Prostate gland (tissue), 2 donors: ENCODE measurements around the gene CDC14A. TPM values are rescaled to one million over a fixed set of nuclear protein-coding genes. Genes with fewer than 3 reads are reported as not detected.

ENCODE experiments used
- DNase-seq: peaks from one replicate; pipeline ENCODE4 v3.0.0-alpha.2; 2019; ENCODE audit warnings: low spot score
- H3K27ac ChIP-seq, 2 donors: fragments of 200-600 bp; sonication (generic); 2 replicates each; pipeline ENCODE4 v1.5.1; 2017 to 2019
- H3K27me3 ChIP-seq: fragments of 200-600 bp; sonication (generic); replicated peaks from 2 replicates; pipeline ENCODE4 v1.5.1; 2019; ENCODE audit not compliant: insufficient read depth
- H3K36me3 ChIP-seq, 2 donors: fragments of 200-600 bp; sonication (generic); 1 replicate in 1 of 2; 2 replicates in 1 of 2; pipeline versions ENCODE4 v1.5.1 to v1.8.1; 2017 to 2019
- H3K4me1 ChIP-seq: fragments of 200-600 bp; sonication (generic); replicated peaks from 2 replicates; pipeline ENCODE4 v1.5.1; 2019
- H3K4me3 ChIP-seq, 2 donors: fragments of 200-600 bp; sonication (generic); 2 replicates each; pipeline ENCODE4 v1.5.1; 2017 to 2019
- H3K9me3 ChIP-seq: fragments of 200-600 bp; sonication (generic); 2 replicates; pipeline ENCODE4 v1.5.1; 2017
- POLR2A ChIP-seq: fragments of 450-650 bp; IDR thresholded peaks from one replicate; pipeline ENCODE4 v1.6.1; 2016; ENCODE audit warnings: antibody characterized with exemption, mild to moderate bottlenecking
- POLR2AphosphoS5 ChIP-seq: sonication (generic); formaldehyde crosslinking; IDR thresholded peaks from one replicate; pipeline ENCODE4 v1.6.1; 2017; ENCODE audit warnings: antibody characterized with exemption
- WGBS: methylation state at CpG from one replicate; pipeline ENCODE4 v1.1.5; 2018; 5-methylcytosine and 5-hydroxymethylcytosine counted together
- intact Hi-C: fragments of 100-400 bp; cut with DNase I; formaldehyde crosslinking; loops from one replicate; pipeline ENCODE4 v1.14.2; 2022
- total RNA-seq, 2 donors: library from RNA; depleted of rRNA; stranded (reverse); fragments of >200 nt; gene quantifications; one replicate each; pipeline ENCODE4 v1.1.0, GENCODE V29; 2016
- TF ChIP-seq, protein P1 (sequence below), 4 experiments: fragments of 200-600 bp in 2 of 4; fragments of 450-650 bp in 2 of 4; sonication (generic) in 2 of 4; IDR thresholded peaks; 1 replicate in 3 of 4; 2 replicates in 1 of 4; pipeline ENCODE4 v1.5.1; 2016 to 2019; ENCODE audit warnings: antibody characterized with exemption in 4 of 4, mild to moderate bottlenecking in 2 of 4, moderate library complexity in 2 of 4

CDC14A gene
- total RNA-seq, 2 donors from 2014 or later: 25.7 to 39.2 TPM

DNA sequence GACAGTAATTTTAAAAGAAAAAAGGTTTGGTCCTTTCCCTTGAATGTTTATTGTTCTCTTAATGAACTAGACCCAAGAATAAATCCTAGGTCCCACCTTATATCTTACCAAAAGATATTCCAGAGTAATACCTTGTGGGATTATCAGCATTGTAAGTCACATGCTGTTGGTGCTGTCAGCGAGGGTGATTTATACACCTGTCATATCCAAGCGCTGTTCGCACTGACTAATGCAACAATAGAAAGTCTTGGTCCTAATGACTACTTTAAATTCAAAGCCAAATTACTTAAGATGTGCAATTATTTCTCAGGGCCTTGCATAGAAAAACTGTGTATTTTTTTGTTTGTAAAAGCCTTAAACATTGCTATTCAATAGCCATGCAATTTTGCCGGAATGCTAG lies 192.5 kb downstream of the CDC14A start:
- DNase-seq: no peak
- H3K4me3 ChIP-seq: no peak overlapping the region
- H3K27ac ChIP-seq: no peak overlapping the region
- H3K9me3 ChIP-seq: no peaks in the 10 kb centered on the region
- no peak for TF ChIP-seq POLR2A
- no peak for TF ChIP-seq POLR2AphosphoS5
- TF ChIP-seq, protein P1, sequence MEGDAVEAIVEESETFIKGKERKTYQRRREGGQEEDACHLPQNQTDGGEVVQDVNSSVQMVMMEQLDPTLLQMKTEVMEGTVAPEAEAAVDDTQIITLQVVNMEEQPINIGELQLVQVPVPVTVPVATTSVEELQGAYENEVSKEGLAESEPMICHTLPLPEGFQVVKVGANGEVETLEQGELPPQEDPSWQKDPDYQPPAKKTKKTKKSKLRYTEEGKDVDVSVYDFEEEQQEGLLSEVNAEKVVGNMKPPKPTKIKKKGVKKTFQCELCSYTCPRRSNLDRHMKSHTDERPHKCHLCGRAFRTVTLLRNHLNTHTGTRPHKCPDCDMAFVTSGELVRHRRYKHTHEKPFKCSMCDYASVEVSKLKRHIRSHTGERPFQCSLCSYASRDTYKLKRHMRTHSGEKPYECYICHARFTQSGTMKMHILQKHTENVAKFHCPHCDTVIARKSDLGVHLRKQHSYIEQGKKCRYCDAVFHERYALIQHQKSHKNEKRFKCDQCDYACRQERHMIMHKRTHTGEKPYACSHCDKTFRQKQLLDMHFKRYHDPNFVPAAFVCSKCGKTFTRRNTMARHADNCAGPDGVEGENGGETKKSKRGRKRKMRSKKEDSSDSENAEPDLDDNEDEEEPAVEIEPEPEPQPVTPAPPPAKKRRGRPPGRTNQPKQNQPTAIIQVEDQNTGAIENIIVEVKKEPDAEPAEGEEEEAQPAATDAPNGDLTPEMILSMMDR (IDR thresholded peaks at IDR 0.05): no peak
- no peaks in the 10 kb centered on the region for H3K36me3 ChIP-seq
- intact Hi-C loops: no loop called here
- no peaks in the 10 kb centered on the region for H3K27me3 ChIP-seq
- no peaks in the 10 kb centered on the region for H3K4me1 ChIP-seq
- 86% methylated on average over 4 of the region's 4 CpGs for WGBS

DNA sequence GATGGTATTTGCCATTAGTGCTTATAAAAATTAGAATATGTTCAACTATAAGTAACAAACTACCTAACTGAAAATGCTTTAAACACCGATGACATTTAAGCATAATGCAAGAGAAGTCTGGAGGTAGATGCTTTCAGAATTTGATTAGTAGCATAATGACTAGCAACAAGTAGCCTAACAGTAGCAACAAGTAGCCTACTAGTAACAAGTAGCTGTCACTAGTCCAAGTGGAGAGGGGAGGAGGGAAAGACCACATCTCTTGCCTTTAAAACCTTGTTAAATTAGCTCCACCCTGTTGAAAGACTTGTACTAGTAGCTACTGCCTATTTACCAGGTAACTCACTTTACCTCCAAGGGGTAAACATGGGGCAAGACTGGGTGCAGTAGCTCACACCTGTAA lies 193.5 kb downstream of the CDC14A start:
- 100% methylated on average over 1 of the region's 1 CpG for WGBS
- no peaks in the 10 kb centered on the region for H3K4me1 ChIP-seq

DNA sequence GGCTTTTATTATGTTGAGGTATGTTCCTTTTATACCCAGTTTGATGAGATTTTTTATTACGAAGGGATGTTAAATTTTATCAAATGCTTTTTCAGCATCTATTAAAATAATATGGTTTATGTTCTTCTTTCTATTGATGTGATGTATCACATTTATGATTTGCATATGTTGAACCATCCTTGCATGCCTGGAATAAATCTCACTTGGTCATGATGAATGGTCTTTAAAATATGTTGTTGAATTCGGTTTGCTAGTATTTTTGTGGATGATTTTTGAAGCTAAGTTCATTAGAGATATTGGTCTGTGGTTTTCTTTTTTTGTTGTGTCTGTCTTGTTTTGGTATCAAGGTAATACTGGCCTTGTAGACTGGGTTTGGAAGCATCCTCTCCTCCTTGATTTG lies 199.7 kb downstream of the CDC14A start:
- Histone ChIP-seq H3K4me3 (no peak overlapping the region), H3K27me3 (no peaks in the 10 kb centered on the region), H3K9me3 (no peaks in the 10 kb centered on the region), H3K4me1 (no peaks in the 10 kb centered on the region), H3K36me3 (no peaks in the 10 kb centered on the region), H3K27ac (no peak overlapping the region)
- WGBS: 80% methylated on average over 2 of the region's 2 CpGs
- no peak for DNase-seq
- intact Hi-C loops: no loop called here
- TF ChIP-seq POLR2A: no peak
- TF ChIP-seq, protein P1 (IDR thresholded peaks at IDR 0.05): no peak
- no peak for TF ChIP-seq POLR2AphosphoS5

More for the DNA sequence above, 193.5 kb downstream of the CDC14A start:
- no peak overlapping the region for H3K4me3 ChIP-seq
- H3K27ac ChIP-seq: no peak overlapping the region
- H3K36me3 ChIP-seq: no peaks in the 10 kb centered on the region
- TF ChIP-seq POLR2AphosphoS5 (no peak), POLR2A (no peak)
- TF ChIP-seq, protein P1 (IDR thresholded peaks at IDR 0.05): no peak
- no peaks in the 10 kb centered on the region for H3K9me3 ChIP-seq
- no peak for DNase-seq
- no peaks in the 10 kb centered on the region for H3K27me3 ChIP-seq
- intact Hi-C loops: no loop called here

DNA sequence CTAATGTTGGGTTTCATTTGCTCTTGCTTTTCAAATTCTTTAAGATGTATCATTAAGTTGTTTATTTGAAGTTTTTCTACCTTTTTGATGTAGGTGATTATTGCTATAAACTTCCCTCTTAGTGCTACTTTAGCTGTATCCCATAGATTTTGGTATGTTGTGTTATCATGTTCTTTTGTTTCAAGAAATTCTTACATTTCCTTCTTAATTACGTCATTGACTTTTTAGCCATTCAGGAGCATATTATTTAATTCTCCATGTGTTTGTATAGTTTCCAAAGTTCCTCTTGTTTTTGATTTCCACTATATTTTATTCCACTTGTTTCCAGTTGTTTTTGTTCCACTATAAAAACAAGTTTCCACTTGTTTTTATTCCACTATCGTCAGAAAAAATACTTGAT lies 200.6 kb downstream of the CDC14A start:
- no peaks in the 10 kb centered on the region for H3K36me3 ChIP-seq
- no peak for DNase-seq
- H3K27me3 ChIP-seq: no peaks in the 10 kb centered on the region
- TF ChIP-seq, protein P1 (IDR thresholded peaks at IDR 0.05): no peak
- TF ChIP-seq POLR2A (no peak), POLR2AphosphoS5 (no peak)
- WGBS: 45% methylated on average over 2 of the region's 2 CpGs
- no peak overlapping the region for H3K4me3 ChIP-seq
- intact Hi-C loops: no loop called here
- no peaks in the 10 kb centered on the region for H3K4me1 ChIP-seq
- H3K27ac ChIP-seq: no peak overlapping the region
- H3K9me3 ChIP-seq: no peaks in the 10 kb centered on the region

DNA sequence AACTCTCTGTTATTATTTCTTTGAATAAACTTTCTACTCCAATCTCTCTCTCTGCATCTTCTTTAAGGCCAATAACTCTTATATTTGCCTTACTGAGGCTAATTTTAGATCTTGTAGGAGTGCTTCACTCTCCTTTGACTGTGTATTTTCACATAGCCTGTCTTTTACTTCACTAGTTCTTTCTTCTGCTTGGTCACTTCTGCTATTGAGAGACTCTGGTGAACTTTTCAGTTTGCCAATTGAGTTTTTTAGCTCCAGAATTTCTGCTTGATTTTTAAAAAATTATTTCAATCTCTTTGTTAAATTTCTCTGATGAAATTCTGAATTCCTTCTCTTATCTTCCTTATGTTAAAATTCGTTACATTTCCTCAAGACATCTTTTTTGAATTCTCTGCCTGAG lies 203.9 kb downstream of the CDC14A start:
- H3K27ac ChIP-seq: no peak overlapping the region
- H3K4me1 ChIP-seq: no peaks in the 10 kb centered on the region
- 86% methylated on average over 1 of the region's 1 CpG for WGBS
- DNase-seq: no peak
- TF ChIP-seq POLR2A (no peak), POLR2AphosphoS5 (no peak)
- TF ChIP-seq, protein P1 (IDR thresholded peaks at IDR 0.05): no peak
- no peak overlapping the region for H3K4me3 ChIP-seq
- intact Hi-C loops: no loop called here
- no peaks in the 10 kb centered on the region for H3K9me3 ChIP-seq
- H3K27me3 ChIP-seq: no peaks in the 10 kb centered on the region
- no peaks in the 10 kb centered on the region for H3K36me3 ChIP-seq
